Gastroesophageal sphincter (tissue), 3 donors: ENCODE measurements around the gene FCHO2.

Experiments used
- POLR2A ChIP-seq, 2 donors: fragments of 450-650 bp; IDR thresholded peaks; one replicate each; pipeline ENCODE4 v1.6.1; 2017; ENCODE audit warnings: antibody characterized with exemption in 2 of 2, mild to moderate bottlenecking in 2 of 2, moderate library complexity in 1 of 2
- POLR2AphosphoS5 ChIP-seq: sonication (generic); formaldehyde crosslinking; IDR thresholded peaks from one replicate; pipeline ENCODE4 v1.6.1; 2017; ENCODE audit warnings: antibody characterized with exemption
- TF ChIP-seq, protein P1 (sequence below), 4 experiments: fragments of 200-600 bp in 2 of 4; fragments of 450-650 bp in 2 of 4; sonication (generic) in 1 of 4; IDR thresholded peaks; one replicate each; pipeline ENCODE4 v1.5.1; 2017 to 2019; ENCODE audit warnings: antibody characterized with exemption in 4 of 4, mild to moderate bottlenecking in 2 of 4, moderate library complexity in 2 of 4

DNA sequence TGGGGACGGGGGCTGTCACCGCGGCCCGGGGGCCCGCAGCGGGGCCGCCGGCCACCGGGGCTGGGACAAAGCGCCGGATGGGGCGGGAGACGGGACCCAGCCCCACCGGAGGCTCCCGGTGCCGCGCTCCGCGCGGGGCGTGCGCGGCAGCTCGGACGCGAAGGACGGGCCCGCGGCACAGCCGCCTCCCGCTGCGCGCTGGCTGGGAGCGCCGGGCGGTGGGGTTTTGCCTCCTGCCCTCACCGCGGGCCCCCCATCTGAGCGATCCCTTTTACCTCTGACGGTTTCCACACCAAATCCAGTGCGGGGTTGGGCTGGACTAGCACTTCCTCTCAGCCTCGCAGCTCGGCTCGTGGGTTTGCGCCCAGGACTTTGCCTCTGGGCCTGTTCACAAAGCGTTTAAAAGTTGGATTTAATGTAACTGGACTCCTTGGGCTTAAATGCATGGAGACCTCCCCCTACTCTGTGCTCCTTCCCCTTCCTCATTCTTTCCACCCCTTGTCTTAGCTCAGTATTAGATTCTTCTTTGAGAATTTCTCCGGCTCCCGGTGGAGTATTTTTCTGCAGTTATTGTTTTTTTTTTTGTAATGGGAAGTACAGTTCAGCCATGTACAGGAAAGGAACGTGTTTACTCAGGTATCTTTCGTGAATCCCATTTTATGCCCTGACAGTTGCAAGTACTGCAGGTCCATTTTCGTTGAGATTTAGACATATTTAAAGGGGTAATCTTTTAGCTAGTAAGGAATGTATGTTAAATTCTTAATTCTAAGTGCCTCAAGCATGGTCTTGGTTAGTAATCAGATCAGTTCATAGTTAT, 691 bp downstream of the FCHO2 start:
- TF ChIP-seq, protein P1, sequence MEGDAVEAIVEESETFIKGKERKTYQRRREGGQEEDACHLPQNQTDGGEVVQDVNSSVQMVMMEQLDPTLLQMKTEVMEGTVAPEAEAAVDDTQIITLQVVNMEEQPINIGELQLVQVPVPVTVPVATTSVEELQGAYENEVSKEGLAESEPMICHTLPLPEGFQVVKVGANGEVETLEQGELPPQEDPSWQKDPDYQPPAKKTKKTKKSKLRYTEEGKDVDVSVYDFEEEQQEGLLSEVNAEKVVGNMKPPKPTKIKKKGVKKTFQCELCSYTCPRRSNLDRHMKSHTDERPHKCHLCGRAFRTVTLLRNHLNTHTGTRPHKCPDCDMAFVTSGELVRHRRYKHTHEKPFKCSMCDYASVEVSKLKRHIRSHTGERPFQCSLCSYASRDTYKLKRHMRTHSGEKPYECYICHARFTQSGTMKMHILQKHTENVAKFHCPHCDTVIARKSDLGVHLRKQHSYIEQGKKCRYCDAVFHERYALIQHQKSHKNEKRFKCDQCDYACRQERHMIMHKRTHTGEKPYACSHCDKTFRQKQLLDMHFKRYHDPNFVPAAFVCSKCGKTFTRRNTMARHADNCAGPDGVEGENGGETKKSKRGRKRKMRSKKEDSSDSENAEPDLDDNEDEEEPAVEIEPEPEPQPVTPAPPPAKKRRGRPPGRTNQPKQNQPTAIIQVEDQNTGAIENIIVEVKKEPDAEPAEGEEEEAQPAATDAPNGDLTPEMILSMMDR (IDR thresholded peaks at IDR 0.05) = no peak
- no peak for TF ChIP-seq POLR2AphosphoS5
- TF ChIP-seq POLR2A (IDR thresholded peaks at IDR 0.05) = peak in 1 of 2 donors; percentile 6
